ENCODE measurements around the gene PMEL. TPM values are rescaled to one million over a fixed set of nuclear protein-coding genes. Genes with fewer than 3 reads are reported as not detected.
A peak's percentile ranks its signal among the peaks of the same experiment; 100 is the strongest.

PMEL gene
- total and polyA plus RNA-seq, 2 experiments from 2014 or later: 0.38 to 2.3 TPM

DNA sequence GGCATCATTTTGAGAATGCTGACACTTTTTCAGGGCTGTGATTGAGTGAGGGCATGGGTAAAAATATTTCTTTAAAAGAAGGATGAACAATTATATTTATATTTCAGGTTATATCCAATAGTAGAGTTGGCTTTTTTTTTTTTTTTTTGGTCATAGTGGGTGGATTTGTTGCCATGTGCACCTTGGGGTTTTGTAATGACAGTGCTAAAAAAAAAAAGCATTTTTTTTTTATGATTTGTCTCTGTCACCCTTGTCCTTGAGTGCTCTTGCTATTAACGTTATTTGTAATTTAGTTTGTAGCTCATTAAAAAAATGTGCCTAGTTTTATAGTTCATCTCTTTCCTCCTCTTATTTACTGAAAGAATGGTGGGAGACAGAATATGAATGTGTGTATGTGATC lies 6.6 kb upstream of the PMEL start:
- Histone ChIP-seq H4K20me1 (ENCODE audit: insufficient read depth) (no peaks in the 10 kb centered on the region), H3K36me3 (ENCODE audit: low read depth) (0 out of 2 replicates have a peak, but pooled peaks cover 3% of the 10 kb centered on the region), H3K27ac (peak overlapping the region; percentile 96), H3K27me3 (replicated peaks; ENCODE audit: insufficient read depth) (no peaks in the 10 kb centered on the region), H3K4me2 (ENCODE audit: unreplicated experiment) (peak overlapping the region; percentile 97), H3K9me3 (ENCODE audit: low read depth) (no peaks in the 10 kb centered on the region), H2AFZ (peak overlapping the region; percentile 81), H3K4me1 (ENCODE audit: insufficient read depth) (peaks cover 17% of the 10 kb centered on the region), H3K9ac (peak overlapping the region; percentile 94), H3K9me2 (ENCODE audit: insufficient read depth) (no peaks in the 10 kb centered on the region), H3K4me3 (peak overlapping the region; percentile 87), H3K79me2 (ENCODE audit: insufficient read depth) (peaks cover 53% of the 10 kb centered on the region), H3F3A (ENCODE audit: insufficient read depth) (peaks cover 27% of the 10 kb centered on the region)
- TF ChIP-seq EZH2phosphoT487 (IDR thresholded peaks at IDR 0.05; ENCODE audit: insufficient read depth, low read depth) (no peak), EZH2 (IDR thresholded peaks at IDR 0.05; ENCODE audit: insufficient read depth, poor library complexity, severe bottlenecking) (no peak)
- 0 to 7% methylated on average over 1 of the region's 1 CpG for whole genome bisulfite sequencing, 2 experiments (ENCODE audit: low coverage in 1 of 2, low lambda C conversion rate in 2 of 2, missing lambda C conversion rate in 2 of 2)
- in situ Hi-C loops (cut with MboI): no loop called here
- peak; percentile 19 for DNase-seq

DNA sequence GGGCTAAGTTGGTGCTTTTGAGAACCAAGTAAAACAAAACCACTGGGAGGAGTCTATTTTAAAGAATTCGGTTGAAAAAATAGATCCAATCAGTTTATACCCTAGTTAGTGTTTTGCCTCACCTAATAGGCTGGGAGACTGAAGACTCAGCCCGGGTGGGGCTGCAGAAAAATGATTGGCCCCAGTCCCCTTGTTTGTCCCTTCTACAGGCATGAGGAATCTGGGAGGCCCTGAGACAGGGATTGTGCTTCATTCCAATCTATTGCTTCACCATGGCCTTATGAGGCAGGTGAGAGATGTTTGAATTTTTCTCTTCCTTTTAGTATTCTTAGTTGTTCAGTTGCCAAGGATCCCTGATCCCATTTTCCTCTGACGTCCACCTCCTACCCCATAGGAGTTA lies 6.2 kb upstream of the PMEL start:
- H3K4me3 ChIP-seq: peak overlapping the region; percentile 87
- peaks cover 27% of the 10 kb centered on the region for H3F3A ChIP-seq (ENCODE audit: insufficient read depth)
- in situ Hi-C loops (cut with MboI): no loop called here
- H3K36me3 ChIP-seq (ENCODE audit: low read depth): 0 out of 2 replicates have a peak, but pooled peaks cover 3% of the 10 kb centered on the region
- H2AFZ ChIP-seq: peak overlapping the region; percentile 28
- H3K9ac ChIP-seq: peak overlapping the region; percentile 94
- H3K27ac ChIP-seq: peak overlapping the region; percentile 96
- peak; percentile 61 for DNase-seq
- no peak for TF ChIP-seq EZH2phosphoT487 (IDR thresholded peaks at IDR 0.05; ENCODE audit: insufficient read depth, low read depth)
- TF ChIP-seq EZH2 (IDR thresholded peaks at IDR 0.05; ENCODE audit: insufficient read depth, poor library complexity, severe bottlenecking): no peak
- no peaks in the 10 kb centered on the region for H3K9me3 ChIP-seq (ENCODE audit: low read depth)
- peaks cover 17% of the 10 kb centered on the region for H3K4me1 ChIP-seq (ENCODE audit: insufficient read depth)
- no peaks in the 10 kb centered on the region for H3K9me2 ChIP-seq (ENCODE audit: insufficient read depth)
- H4K20me1 ChIP-seq (ENCODE audit: insufficient read depth): no peaks in the 10 kb centered on the region
- no peaks in the 10 kb centered on the region for H3K27me3 ChIP-seq (replicated peaks; ENCODE audit: insufficient read depth)
- peak overlapping the region; percentile 97 for H3K4me2 ChIP-seq (ENCODE audit: unreplicated experiment)
- H3K79me2 ChIP-seq (ENCODE audit: insufficient read depth): peaks cover 53% of the 10 kb centered on the region
- WGBS, 2 experiments (ENCODE audit: low coverage in 1 of 2, low lambda C conversion rate in 2 of 2, missing lambda C conversion rate in 2 of 2): 26 to 28% methylated on average over 3 of the region's 3 CpGs

DNA sequence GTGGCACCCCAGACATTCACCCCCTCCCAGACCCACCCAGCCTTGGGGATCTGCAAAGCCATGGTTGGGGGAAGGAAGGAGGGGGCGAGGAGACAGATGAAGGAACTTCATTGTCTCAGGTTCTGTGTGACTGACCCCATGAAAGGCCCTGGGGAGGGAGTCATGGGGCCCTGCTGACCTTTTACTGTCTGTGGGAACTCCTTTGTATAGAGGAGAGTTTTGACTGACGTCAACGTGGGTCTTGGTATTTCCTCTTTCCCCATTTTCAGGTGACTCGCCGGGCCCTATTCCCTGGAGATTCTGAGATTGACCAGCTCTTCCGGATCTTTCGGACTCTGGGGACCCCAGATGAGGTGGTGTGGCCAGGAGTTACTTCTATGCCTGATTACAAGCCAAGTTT lies 4.9 kb upstream of the PMEL start:
- no peaks in the 10 kb centered on the region for H3K9me3 ChIP-seq (ENCODE audit: low read depth)
- no peak overlapping the region for H2AFZ ChIP-seq
- no peaks in the 10 kb centered on the region for H3K36me3 ChIP-seq (ENCODE audit: low read depth)
- peak; percentile 42 for DNase-seq
- no peaks in the 10 kb centered on the region for H4K20me1 ChIP-seq (ENCODE audit: insufficient read depth)
- in situ Hi-C loops (cut with MboI): no loop called here
- no peak overlapping the region for H3K9ac ChIP-seq
- H3K4me2 ChIP-seq (ENCODE audit: unreplicated experiment): no peak overlapping the region
- H3F3A ChIP-seq (ENCODE audit: insufficient read depth): peaks cover 27% of the 10 kb centered on the region
- no peaks in the 10 kb centered on the region for H3K9me2 ChIP-seq (ENCODE audit: insufficient read depth)
- peak overlapping the region; percentile 96; the same call in 1 of the 2 replicates for H3K27ac ChIP-seq
- WGBS, 2 experiments (ENCODE audit: low coverage in 1 of 2, low lambda C conversion rate in 2 of 2, missing lambda C conversion rate in 2 of 2): 89 to 95% methylated on average over 7 of the region's 7 CpGs
- H3K4me3 ChIP-seq: no peak overlapping the region
- H3K27me3 ChIP-seq (replicated peaks; ENCODE audit: insufficient read depth): no peaks in the 10 kb centered on the region
- no peak for TF ChIP-seq EZH2 (IDR thresholded peaks at IDR 0.05; ENCODE audit: insufficient read depth, poor library complexity, severe bottlenecking)
- peaks cover 22% of the 10 kb centered on the region for H3K4me1 ChIP-seq (ENCODE audit: insufficient read depth)
- peaks cover 44% of the 10 kb centered on the region for H3K79me2 ChIP-seq (ENCODE audit: insufficient read depth)

DNA sequence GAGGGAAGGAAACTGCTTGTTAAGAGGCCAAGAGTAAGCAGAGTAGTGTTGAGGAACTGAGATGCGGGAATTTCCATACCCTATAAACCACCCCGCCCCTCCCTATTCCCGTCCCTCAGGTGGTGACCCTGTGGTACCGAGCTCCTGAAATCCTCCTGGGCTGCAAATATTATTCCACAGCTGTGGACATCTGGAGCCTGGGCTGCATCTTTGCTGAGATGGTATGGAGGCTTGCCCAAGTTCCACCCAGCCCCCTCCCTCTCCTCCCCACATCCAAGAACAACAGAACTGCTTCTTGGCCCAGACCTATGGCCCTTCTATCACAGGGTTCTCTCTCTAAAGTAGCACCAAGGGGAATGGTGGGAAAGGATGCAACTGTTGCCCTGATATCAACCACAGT lies 3.5 kb upstream of the PMEL start:
- no peak overlapping the region for H3K4me2 ChIP-seq (ENCODE audit: unreplicated experiment)
- no peak overlapping the region for H3K27ac ChIP-seq
- peaks cover 17% of the 10 kb centered on the region for H3K4me1 ChIP-seq (ENCODE audit: insufficient read depth)
- no peak overlapping the region for H2AFZ ChIP-seq
- H4K20me1 ChIP-seq (ENCODE audit: insufficient read depth): no peaks in the 10 kb centered on the region
- H3K79me2 ChIP-seq (ENCODE audit: insufficient read depth): peaks cover 30% of the 10 kb centered on the region
- in situ Hi-C loops (cut with MboI): no loop called here
- no peaks in the 10 kb centered on the region for H3K27me3 ChIP-seq (replicated peaks; ENCODE audit: insufficient read depth)
- DNase-seq: no peak
- peaks cover 23% of the 10 kb centered on the region for H3F3A ChIP-seq (ENCODE audit: insufficient read depth)
- TF ChIP-seq EZH2phosphoT487 (IDR thresholded peaks at IDR 0.05; ENCODE audit: insufficient read depth, low read depth): no peak
- H3K36me3 ChIP-seq (ENCODE audit: low read depth): no peaks in the 10 kb centered on the region
- no peaks in the 10 kb centered on the region for H3K9me2 ChIP-seq (ENCODE audit: insufficient read depth)
- H3K4me3 ChIP-seq: no peak overlapping the region
- no peak overlapping the region for H3K9ac ChIP-seq
- no peaks in the 10 kb centered on the region for H3K9me3 ChIP-seq (ENCODE audit: low read depth)
- 91 to 96% methylated on average over 4 of the region's 4 CpGs for WGBS, 2 experiments (ENCODE audit: low coverage in 1 of 2, low lambda C conversion rate in 2 of 2, missing lambda C conversion rate in 2 of 2)

Data from GM23248 (cell line).